Effector memory CD8-positive, alpha-beta T cell (primary cell): ENCODE data around the gene SEMA4D.

Source experiments
- ATAC-seq: fragments of 150-1000 bp; cut with Tn5 transposase; replicated peaks from 2 replicates; pipeline ENCODE4 v1.10.0; 2021; ENCODE audit warnings: mild to moderate bottlenecking, moderate library complexity
- DNase-seq, 3 experiments: peaks; one replicate each; pipeline ENCODE4 v3.0.0; 2021
- H3K27ac Mint-ChIP-seq, 2 donors: one replicate each; pipeline ENCODE4 v1.8.0; 2022; ENCODE audit warnings: mild to moderate bottlenecking in 2 of 2, mixed read lengths in 2 of 2, moderate library complexity in 2 of 2
- H3K27me3 Mint-ChIP-seq, 2 donors: one replicate each; pipeline ENCODE4 v1.8.0; 2022; ENCODE audit warnings: mixed read lengths in 2 of 2
- H3K36me3 Mint-ChIP-seq: one replicate; pipeline ENCODE4 v1.8.0; 2022; ENCODE audit warnings: mild to moderate bottlenecking, moderate library complexity, mixed read lengths; ENCODE audit not compliant: insufficient read depth
- H3K4me1 Mint-ChIP-seq, 2 donors: one replicate each; pipeline ENCODE4 v1.8.0; 2022; ENCODE audit warnings: low read depth in 2 of 2, mixed read lengths in 2 of 2
- H3K4me3 Mint-ChIP-seq, 2 donors: one replicate each; pipeline ENCODE4 v1.8.0; 2022; ENCODE audit warnings: mild to moderate bottlenecking in 2 of 2, mixed read lengths in 2 of 2, moderate library complexity in 2 of 2
- H3K9me3 Mint-ChIP-seq, 2 donors: one replicate each; pipeline ENCODE4 v1.8.0; 2022; ENCODE audit warnings: mixed read lengths in 2 of 2

SEMA4D gene

GRCh38 chr9:89313842-89314241 lies 184.1 kb downstream of the SEMA4D start:
- Mint-ChIP-seq H3K4me3 (no peak overlapping the region), H3K27me3 (no peaks in the 10 kb centered on the region), H3K36me3 (peaks cover 30% of the 10 kb centered on the region), H3K9me3 (no peaks in the 10 kb centered on the region), H3K27ac (peak overlapping the region in 1 of 2 donors; percentile 56), H3K4me1 (peaks cover 17 to 18% of the 10 kb centered on the region in 2 donors)
- ATAC-seq, result no peak
- DNase-seq, result no peak

- H3K4me1 Mint-ChIP-seq, result peaks cover 7 to 11% of the 10 kb centered on the region in 2 donors
- ATAC-seq (no peak), DNase-seq (no peak)
- H3K27ac Mint-ChIP-seq, result no peak overlapping the region
- H3K36me3 Mint-ChIP-seq, result peaks cover 19% of the 10 kb centered on the region
- no peaks in the 10 kb centered on the region for H3K27me3 Mint-ChIP-seq
- no peaks in the 10 kb centered on the region for H3K9me3 Mint-ChIP-seq
- peak overlapping the region; percentile 84 to 85 for H3K4me3 Mint-ChIP-seq
Measured at GRCh38 chr9:89312222-89312571, 185.7 kb downstream of the SEMA4D start.

- H3K36me3 Mint-ChIP-seq, result peaks cover 15% of the 10 kb centered on the region
- peak overlapping the region; percentile 98 to 99 for H3K27ac Mint-ChIP-seq
- peak overlapping the region; percentile 84 to 85 for H3K4me3 Mint-ChIP-seq
- ATAC-seq (no peak), DNase-seq (no peak)
- H3K9me3 Mint-ChIP-seq, result no peaks in the 10 kb centered on the region
- H3K27me3 Mint-ChIP-seq, result no peaks in the 10 kb centered on the region
- H3K4me1 Mint-ChIP-seq, result peaks cover 7 to 11% of the 10 kb centered on the region in 2 donors
Measured at GRCh38 chr9:89311346-89312221, 186.3 kb downstream of the SEMA4D start.
